Stimulated activated CD4-positive, alpha-beta T cell treated with anti-CD3 and anti-CD28 coated beads, Interleukin-1b, Interleukin-23, amount 100 ng/mL, for 24 hours (primary cell): ENCODE results near the gene SMARCD2.

ENCODE experiments used
- DNase-seq, 4 experiments: peaks; one replicate each; pipeline ENCODE4 v3.0.0-alpha.2; 2020; ENCODE audit warnings: low read depth in 4 of 4, low spot score in 1 of 4

SMARCD2 gene

DNA sequence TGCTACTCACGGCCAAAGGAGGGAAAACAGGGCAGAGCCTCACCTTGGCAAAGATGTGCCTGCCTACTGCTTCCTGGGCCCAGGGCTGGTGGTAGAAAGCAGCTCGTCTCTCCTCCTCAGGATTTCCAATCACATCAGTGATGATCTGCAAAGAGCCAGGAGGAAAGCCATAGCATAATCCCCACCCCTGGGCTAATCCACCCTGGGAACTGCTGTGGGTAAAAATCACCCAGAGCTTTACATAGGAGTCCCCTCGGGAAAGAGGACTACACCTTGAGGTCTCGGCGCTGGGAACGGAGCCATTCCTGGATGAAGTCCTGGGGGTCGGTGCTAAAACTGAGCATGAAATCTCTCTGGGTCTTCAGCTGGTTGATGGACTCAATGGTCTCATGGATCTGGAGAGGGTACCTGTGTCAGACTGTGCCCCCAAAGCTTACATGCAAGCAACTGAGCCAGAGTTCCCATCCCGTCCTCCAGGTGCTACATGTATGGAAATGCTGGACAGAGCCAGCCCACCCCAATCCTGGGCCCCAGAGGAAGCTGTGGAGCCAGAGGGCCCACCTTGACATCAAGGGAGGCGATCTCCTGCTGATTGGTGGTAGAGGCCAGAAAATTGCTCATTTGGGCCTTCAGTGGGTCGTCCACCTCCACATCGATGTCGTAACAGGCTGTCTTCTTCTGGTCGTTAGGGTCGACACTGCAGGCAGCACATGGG lies 9.3 kb downstream of the SMARCD2 start:
- no peak for DNase-seq

GRCh38 chr17:63832455-63832854 lies 10.0 kb downstream of the SMARCD2 start:
- no peak for DNase-seq

DNA sequence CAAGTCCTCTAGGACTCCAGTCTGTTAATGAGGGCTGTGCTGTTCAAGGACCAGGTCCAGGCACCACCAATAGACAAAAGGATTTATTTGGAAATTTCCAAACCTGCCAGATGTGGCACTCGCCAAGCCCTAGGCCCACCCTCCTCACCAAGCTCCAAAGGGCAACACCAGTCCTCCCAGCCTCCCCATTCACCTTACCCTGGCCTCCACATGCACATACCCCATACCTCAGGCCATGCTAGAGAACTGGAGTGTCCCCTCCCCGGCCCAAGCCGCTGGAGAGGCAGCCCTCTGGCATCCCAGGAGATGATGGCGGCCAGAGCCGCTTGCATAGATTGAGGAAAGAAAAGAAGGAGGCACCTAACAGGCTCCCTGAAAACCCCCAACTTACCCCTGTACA lies 10.5 kb downstream of the SMARCD2 start:
- no peak for DNase-seq

- no peak for DNase-seq
Observed at GRCh38 chr17:63831505-63831904, 11.0 kb downstream of the SMARCD2 start.

DNA sequence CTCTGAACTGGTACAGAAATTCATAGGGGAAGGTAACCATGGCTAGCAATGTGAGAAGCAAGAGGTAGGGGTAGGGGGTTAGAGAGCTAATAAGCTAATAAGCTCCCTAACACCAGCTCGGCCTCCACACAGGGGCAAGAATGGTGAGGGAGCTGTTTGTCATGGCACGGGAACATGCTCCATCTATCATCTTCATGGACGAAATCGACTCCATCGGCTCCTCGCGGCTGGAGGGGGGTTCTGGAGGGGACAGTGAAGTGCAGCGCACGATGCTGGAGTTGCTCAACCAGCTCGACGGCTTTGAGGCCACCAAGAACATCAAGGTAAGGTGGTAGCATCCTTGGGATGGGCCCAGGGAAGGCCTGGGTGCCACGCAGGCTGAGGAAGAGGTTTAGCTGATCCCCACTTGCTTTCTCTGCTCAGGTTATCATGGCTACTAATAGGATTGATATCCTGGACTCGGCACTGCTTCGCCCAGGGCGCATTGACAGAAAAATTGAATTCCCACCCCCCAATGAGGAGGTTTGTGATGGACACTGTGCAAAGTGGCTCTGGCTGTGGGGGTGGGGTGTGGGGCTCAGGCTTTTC lies 11.5 kb downstream of the SMARCD2 start:
- no peak for DNase-seq

- no peak for DNase-seq
Observed at GRCh38 chr17:63830278-63830677, 12.2 kb downstream of the SMARCD2 start.

DNA sequence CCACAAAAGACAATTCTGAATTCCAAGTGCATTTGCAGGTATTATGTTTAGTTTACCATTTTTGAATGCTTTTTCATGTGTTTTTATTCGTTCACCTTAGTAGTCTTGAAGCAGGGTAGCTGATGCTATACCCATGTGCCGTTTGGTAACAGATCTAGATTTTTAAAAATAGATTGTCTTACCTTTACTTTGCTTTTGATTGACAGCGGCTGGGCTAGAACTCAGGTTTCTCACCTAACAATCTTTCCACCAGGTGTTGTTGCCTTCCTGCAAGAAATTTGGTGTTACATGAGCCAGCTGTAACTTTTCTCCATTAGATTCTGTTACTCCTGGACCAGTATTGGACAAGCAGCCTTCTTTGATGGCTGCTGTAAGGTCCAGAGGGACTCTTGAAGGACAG lies 13.5 kb downstream of the SMARCD2 start:
- DNase-seq: no peak

GRCh38 chr17:63827801-63828221 lies 14.7 kb downstream of the SMARCD2 start:
- DNase-seq: no peak

GRCh38 chr17:63827002-63827800 lies 15.3 kb downstream of the SMARCD2 start, which contains the start of the genes FTSJ3 and PSMC5:
FTSJ3 (minus strand) TSS chr17:63827663; CDS start chr17:63826902, 761 bp downstream.
PSMC5 (plus strand) TSS chr17:63827431; CDS start chr17:63827491, 60 bp downstream.
- DNase-seq: peak; percentile 90 to 93 (median 92)

GRCh38 chr17:63826468-63827001 lies 15.9 kb downstream of the SMARCD2 start:
- no peak for DNase-seq

DNA sequence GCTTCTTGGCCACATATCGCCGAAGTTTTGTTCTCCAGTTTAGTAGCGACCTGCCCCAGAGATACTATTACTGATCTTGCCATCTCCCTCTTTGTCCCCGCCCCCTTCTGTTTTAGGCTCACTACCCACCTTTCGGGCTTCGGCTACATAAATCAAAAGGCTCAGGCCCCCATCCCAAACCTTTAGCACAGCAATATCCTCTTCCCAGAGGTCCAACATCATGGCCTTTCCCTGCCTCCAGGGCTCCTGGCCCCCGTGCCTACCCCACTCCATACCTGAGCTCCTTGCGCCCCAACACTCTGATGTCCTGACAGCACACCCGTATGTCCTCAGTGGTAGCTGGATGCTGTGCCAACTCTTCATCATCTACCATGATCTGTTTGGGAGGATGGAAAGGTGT lies 18.1 kb downstream of the SMARCD2 start:
- DNase-seq: no peak

GRCh38 chr17:63823659-63824331 lies 18.7 kb downstream of the SMARCD2 start:
- DNase-seq: no peak

DNA sequence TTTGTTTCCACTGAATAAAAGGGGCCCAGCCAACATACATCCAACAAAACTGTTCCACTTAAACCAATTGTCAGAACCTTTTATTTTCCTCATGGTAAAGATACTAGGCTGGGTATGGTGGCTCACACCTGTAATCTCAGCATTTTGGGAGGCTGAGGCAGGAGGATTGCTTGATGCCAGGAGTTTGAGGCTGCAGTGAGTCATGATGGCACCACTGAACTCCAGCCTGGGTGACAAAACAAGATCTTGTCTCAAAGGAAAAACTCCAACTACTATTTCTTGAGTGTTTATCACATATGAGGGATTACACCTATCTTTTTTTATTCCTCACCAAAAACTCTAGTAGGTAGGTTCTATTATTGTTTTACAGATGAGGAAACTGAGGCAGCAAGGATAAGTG lies 19.9 kb downstream of the SMARCD2 start:
- DNase-seq: no peak

- DNase-seq: no peak
Observed at GRCh38 chr17:63821804-63822203, 20.7 kb downstream of the SMARCD2 start.

- no peak for DNase-seq
Observed at GRCh38 chr17:63820963-63821561, 21.4 kb downstream of the SMARCD2 start.

DNA sequence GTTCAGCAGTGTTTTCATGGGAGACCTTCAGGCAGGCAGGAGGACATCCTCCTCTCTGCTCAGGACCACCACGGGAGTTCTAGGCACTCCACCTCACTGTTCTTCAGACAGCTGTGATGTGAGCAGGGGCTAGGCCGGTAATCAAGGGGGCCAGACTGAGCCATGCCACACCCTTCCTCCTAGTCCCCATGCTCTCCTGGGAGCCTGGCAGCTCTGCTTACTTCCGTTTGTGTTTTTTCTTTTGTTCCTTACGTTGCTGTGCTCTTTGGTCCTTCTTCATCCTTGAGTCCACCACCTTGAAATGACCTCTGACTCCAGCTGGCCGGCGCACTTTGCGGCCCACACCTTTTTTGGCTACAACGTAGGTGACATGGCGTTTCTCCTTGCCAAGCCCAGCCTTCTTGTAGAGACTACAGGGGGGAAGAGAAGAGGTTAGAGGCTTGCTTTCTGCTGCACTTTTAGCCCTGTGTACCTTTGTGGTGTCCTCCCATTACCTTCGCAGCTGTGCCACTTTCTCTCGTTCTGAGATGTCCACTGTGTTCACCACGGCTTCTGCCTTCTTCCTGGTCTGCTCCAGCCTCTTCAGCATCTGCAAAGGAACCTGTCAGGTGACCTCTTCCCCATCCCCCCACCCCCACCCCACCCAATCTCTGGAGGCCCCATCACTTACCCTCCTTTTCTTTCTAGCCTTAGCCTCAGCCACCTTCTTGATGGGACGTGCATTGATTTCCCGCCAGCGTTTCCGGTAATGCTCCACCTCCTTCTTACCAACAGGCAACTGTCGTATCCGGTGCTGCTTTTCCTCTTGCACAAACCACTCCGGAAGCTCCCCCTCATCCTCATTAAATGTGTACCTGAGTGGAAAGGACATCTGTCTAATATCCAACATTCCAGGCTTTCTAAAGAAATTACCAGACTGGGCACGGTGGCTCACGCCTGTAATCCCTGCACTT lies 22.6 kb downstream of the SMARCD2 start:
- no peak for DNase-seq

- DNase-seq: no peak
Observed at GRCh38 chr17:63819131-63819530, 23.4 kb downstream of the SMARCD2 start.

GRCh38 chr17:63817736-63818385 lies 24.6 kb downstream of the SMARCD2 start:
- DNase-seq: no peak

DNA sequence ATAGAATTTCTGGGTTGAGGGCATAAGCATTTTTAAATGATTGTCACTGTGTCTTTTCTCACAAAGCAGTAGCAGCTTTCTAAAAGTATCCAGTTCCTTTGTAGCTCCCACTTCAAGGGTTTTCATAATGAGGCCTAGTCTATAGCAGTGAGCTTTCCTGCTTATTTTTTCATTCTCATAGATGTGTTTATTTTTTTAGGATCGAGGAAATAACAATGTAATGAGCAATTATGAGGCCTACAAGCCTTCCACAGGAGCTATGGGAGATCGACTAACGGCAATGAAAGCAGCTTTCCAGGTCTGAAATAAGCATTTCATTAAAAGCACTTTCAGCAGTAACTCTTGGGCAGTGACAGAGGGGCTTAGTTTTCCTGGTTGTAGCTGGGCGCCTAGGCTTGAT lies 25.8 kb downstream of the SMARCD2 start:
- no peak for DNase-seq
